T-cell (primary cell): Measurements from ENCODE around the gene CDRT15. TPM values are rescaled to one million over a fixed set of nuclear protein-coding genes. Genes with fewer than 3 reads are reported as not detected.

Experiments
- ATAC-seq, 4 experiments: fragments of 200-7000 bp in 3 of 4; fragments of 150-1000 bp in 1 of 4; cut with Tn5 transposase; replicated peaks in 1 of 4; 1 replicate in 3 of 4; 2 replicates in 1 of 4; pipeline ENCODE4 v1.10.0; 2021; ENCODE audit warnings: moderate library complexity in 3 of 4, mild to moderate bottlenecking in 2 of 4, moderate number of reproducible peaks in 1 of 4
- CTCF ChIA-PET, 2 donors: fragments of 300-600 bp; sonication (Branson Sonifier 250); formaldehyde crosslinking; loops; one replicate each; lab custom pipeline; 2022; ENCODE audit warnings: antibody characterized with exemption in 2 of 2; lab: Charles Lee
- POLR2A ChIA-PET, 2 donors: fragments of 300-600 bp; sonication (Branson Sonifier 250); formaldehyde crosslinking; loops; one replicate each; lab custom pipeline; 2022; ENCODE audit warnings: antibody characterized with exemption in 2 of 2; lab: Charles Lee
- DNase-seq, 35 experiments: peaks; one replicate each; pipeline versions ENCODE4 v3.0.0 to v3.0.0-alpha.2; 2013 to 2023
- H3K27ac ChIP-seq: one replicate; pipeline ENCODE4 v1.5.1; 2013; ENCODE audit warnings: low read length
- H3K27me3 ChIP-seq, 2 experiments: replicated peaks in 1 of 2; 1 replicate in 1 of 2; 2 replicates in 1 of 2; pipeline versions ENCODE4 v1.6.1 to v1.7.0; 2013; ENCODE audit warnings: low read length in 1 of 2, mixed read lengths in 1 of 2; ENCODE audit not compliant: control insufficient read depth in 2 of 2, insufficient read depth in 2 of 2; ENCODE audit errors: extremely low read depth in 1 of 2
- H3K36me3 ChIP-seq, 2 donors: 1 replicate in 1 of 2; 2 replicates in 1 of 2; pipeline versions ENCODE4 v1.6.1 to v1.7.0; 2013; ENCODE audit warnings: low read length in 1 of 2; ENCODE audit not compliant: control insufficient read depth in 2 of 2, insufficient read depth in 1 of 2; ENCODE audit errors: extremely low read depth in 1 of 2
- H3K4me1 ChIP-seq, 2 experiments: 1 replicate in 1 of 2; 2 replicates in 1 of 2; pipeline versions ENCODE4 v1.6.1 to v1.7.0; 2013; ENCODE audit warnings: low read length in 2 of 2, mixed read lengths in 1 of 2; ENCODE audit not compliant: insufficient read depth in 2 of 2, control insufficient read depth in 1 of 2; ENCODE audit errors: extremely low read depth in 1 of 2
- H3K4me3 ChIP-seq, 2 donors: 1 replicate in 1 of 2; 2 replicates in 1 of 2; pipeline versions ENCODE4 v1.5.1 to v1.7.0; 2013; ENCODE audit warnings: mild to moderate bottlenecking in 2 of 2, low read length in 1 of 2, moderate library complexity in 1 of 2; ENCODE audit not compliant: control insufficient read depth in 1 of 2; ENCODE audit errors: extremely low read depth in 1 of 2
- H3K9me3 ChIP-seq: 2 replicates; pipeline ENCODE4 v1.7.0; 2013
- H3K27ac Mint-ChIP-seq, 2 donors: one replicate each; pipeline ENCODE4 v1.8.0; 2020 to 2021; ENCODE audit warnings: mild to moderate bottlenecking in 2 of 2, mixed read lengths in 2 of 2
- H3K27me3 Mint-ChIP-seq, 2 donors: one replicate each; pipeline ENCODE4 v1.8.0; 2021 to 2022; ENCODE audit warnings: mixed read lengths in 2 of 2
- H3K36me3 Mint-ChIP-seq: one replicate; pipeline ENCODE4 v1.8.0; 2021; ENCODE audit warnings: mixed read lengths
- H3K4me1 Mint-ChIP-seq, 3 donors: one replicate each; pipeline ENCODE4 v1.8.0; 2020 to 2022; ENCODE audit warnings: mixed read lengths in 3 of 3, mild to moderate bottlenecking in 1 of 3
- H3K4me3 Mint-ChIP-seq, 3 donors: one replicate each; pipeline ENCODE4 v1.8.0; 2020 to 2022; ENCODE audit warnings: mild to moderate bottlenecking in 3 of 3, mixed read lengths in 3 of 3, moderate library complexity in 3 of 3
- H3K9me3 Mint-ChIP-seq, 3 donors: one replicate each; pipeline ENCODE4 v1.8.0; 2020 to 2022; ENCODE audit warnings: mixed read lengths in 3 of 3
- WGBS: methylation state at CpG from one replicate; pipeline ENCODE4 v1.1.5; 2013; ENCODE audit warnings: missing lambda C conversion rate; ENCODE audit not compliant: insufficient coverage; 5-methylcytosine and 5-hydroxymethylcytosine counted together
- total RNA-seq, 35 experiments: library from RNA in 6 of 35; stranded (reverse) in 6 of 35; fragments of 120-200 nt in 1 of 35; gene quantifications; one replicate each; pipeline versions ENCODE4 v1.2.1 to v1.2.4 and lab custom pipeline; 2013 to 2026

Gene CDRT15
- total RNA-seq, 5 donors from 2014 or later (not counting 1 experiment from before 2014, with no cell fraction given): not detected

DNA sequence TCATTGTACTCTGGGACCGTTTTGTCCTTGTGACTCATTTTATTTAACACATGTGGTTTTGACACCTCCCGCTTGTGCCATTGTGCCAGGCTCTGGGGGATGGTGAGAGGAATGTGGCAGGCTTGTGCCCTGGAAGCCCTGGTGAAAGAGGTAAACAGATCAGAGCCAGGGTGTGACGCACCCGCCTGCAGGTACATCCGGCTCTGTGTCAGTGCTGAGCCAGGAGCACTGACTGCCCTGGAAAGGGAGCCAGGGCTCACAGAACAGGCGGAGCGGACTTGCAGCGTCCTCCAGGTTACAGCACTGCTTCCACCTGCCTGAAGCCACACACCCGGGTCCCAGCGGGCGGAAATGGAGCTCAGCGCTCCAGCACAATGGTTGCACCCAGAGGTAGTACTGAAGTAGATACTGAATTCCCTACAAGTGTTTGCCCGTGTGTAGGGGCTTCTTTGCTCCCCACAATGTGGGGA is 30.6 kb downstream of the CDRT15 start:
- Mint-ChIP-seq H3K4me3 (peak overlapping the region; percentile 51 to 64 (median 58)), H3K36me3 (peaks cover 35% of the 10 kb centered on the region), H3K27me3 (no peaks in the 10 kb centered on the region), H3K4me1 (peaks cover 63 to 69% (median 66%) of the 10 kb centered on the region in 3 donors), H3K27ac (peak overlapping the region; percentile 96), H3K9me3 (no peaks in the 10 kb centered on the region)
- DNase-seq (peak; percentile 38 to 86 (median 66)), ATAC-seq (peak; percentile 42 to 73 (median 68))
- no peaks in the 10 kb centered on the region for H3K9me3 ChIP-seq
- H3K27ac ChIP-seq: peak overlapping the region; percentile 87
- no peaks in the 10 kb centered on the region for H3K27me3 ChIP-seq
- peaks cover 32 to 63% of the 10 kb centered on the region in 2 experiments for H3K4me1 ChIP-seq
- 43% methylated on average over 10 of the region's 13 CpGs for WGBS
- peaks cover 8 to 21% of the 10 kb centered on the region in 2 donors for H3K36me3 ChIP-seq
- H3K4me3 ChIP-seq: no peak overlapping the region
- ChIA-PET CTCF (interaction anchor here in 1 of 2 donors (0.6 kb wide), 1 partner anchor 222 kb away, joined by 4 read pairs; no protein-coding TSS in a partner anchor), POLR2A (no interaction called here)

DNA sequence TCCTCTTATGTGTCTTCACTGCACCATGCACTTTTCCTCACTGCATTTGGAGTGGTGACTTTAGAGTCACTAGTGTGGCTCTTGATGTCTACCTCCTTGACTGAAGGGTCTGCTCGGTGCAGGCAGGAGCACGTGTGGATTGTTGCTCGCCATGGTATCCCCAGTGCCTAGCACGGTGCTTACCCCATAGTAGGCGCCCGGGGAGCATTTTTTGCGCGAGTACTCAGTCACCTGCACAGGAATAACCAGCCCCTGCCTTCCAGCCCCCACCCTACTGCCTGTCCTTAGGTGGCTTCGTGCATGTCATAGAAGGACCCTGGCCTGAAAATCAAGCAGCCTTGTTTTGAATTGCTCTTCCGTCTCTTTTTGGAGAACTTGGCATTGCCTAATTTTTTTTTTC is 31.3 kb downstream of the CDRT15 start:
- Mint-ChIP-seq H3K27ac (peak overlapping the region; percentile 96), H3K9me3 (no peaks in the 10 kb centered on the region), H3K4me1 (peaks cover 66 to 71% (median 70%) of the 10 kb centered on the region in 3 donors), H3K36me3 (peaks cover 29% of the 10 kb centered on the region), H3K27me3 (no peaks in the 10 kb centered on the region), H3K4me3 (peak overlapping the region; percentile 51 to 64 (median 58))
- H3K27ac ChIP-seq: peak overlapping the region; percentile 87
- CTCF ChIA-PET: interaction anchor here in 1 of 2 donors (0.6 kb wide), 1 partner anchor 223 kb away, joined by 4 read pairs; no protein-coding TSS in a partner anchor
- ATAC-seq (no peak), DNase-seq (no peak)
- POLR2A ChIA-PET: no interaction called here
- H3K9me3 ChIP-seq: no peaks in the 10 kb centered on the region
- peaks cover 8 to 21% of the 10 kb centered on the region in 2 donors for H3K36me3 ChIP-seq
- H3K4me1 ChIP-seq: peaks cover 39 to 69% of the 10 kb centered on the region in 2 experiments
- no peak overlapping the region for H3K4me3 ChIP-seq
- WGBS: 91% methylated on average over 7 of the region's 10 CpGs
- H3K27me3 ChIP-seq: no peaks in the 10 kb centered on the region

DNA sequence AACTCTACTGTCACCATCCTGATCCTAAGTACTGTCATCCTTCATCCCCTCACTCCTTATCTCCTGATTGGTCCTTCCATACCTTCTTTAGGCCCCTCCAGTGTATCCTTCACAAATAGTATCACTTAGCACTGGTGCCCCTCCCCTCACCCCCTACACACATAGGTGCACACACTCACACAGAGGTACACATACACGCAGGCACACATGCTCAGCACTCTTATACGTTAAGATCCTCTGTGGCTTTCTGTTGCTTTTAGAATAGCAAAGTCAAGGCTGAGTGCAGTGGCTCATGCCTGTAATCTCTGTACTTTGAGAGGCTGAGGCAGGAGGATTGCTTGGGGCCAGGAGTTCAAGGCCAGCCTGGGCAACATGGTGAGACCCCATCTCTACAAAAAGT is 32.1 kb downstream of the CDRT15 start:
- POLR2A ChIA-PET: no interaction called here

DNA sequence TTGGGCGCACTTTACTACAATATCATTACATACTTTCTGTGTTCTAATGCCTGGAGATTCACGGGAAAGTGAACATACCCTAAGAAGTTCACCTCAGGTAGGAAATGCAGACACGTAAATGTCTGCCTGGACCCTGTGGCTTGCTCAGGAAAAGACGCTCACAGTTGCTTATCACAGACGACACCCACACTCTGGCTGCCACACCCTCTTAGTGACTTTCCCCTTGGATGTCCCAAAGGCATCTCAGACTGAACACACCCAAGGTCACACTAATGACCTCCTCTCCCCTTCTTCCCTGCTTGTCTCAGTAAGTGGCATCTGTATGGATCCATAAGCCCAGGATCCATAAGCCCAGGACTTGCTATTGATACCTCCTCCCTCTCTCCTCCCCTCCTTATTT is 32.6 kb downstream of the CDRT15 start:
- 11% methylated on average over 4 of the region's 5 CpGs for WGBS
- Histone ChIP-seq H3K27me3 (no peaks in the 10 kb centered on the region), H3K4me3 (no peak overlapping the region), H3K36me3 (peaks cover 8 to 16% of the 10 kb centered on the region in 2 donors), H3K27ac (peak overlapping the region; percentile 87), H3K4me1 (peaks cover 52 to 82% of the 10 kb centered on the region in 2 experiments), H3K9me3 (no peaks in the 10 kb centered on the region)
- peak overlapping the region; percentile 84 to 96 for H3K27ac Mint-ChIP-seq
- H3K27me3 Mint-ChIP-seq: no peaks in the 10 kb centered on the region
- DNase-seq (peak in 2 of 35 experiments; percentile 14 to 35), ATAC-seq (no peak)
- no peaks in the 10 kb centered on the region for H3K9me3 Mint-ChIP-seq
- peaks cover 18% of the 10 kb centered on the region for H3K36me3 Mint-ChIP-seq
- ChIA-PET POLR2A (interaction anchor here (0.6 to 1.0 kb wide), 2 partner anchors 86 to 97 kb away, joined by 4 to 5 read pairs; partner anchors contain the start of gene HS3ST3B1 (in 1 of the 2)), CTCF (interaction anchor here (0.6 to 1.4 kb wide), 7 partner anchors 61 to 137 kb away, joined by 3 to 7 read pairs (median 3); partner anchors contain the start of gene HS3ST3B1 (in 1 of the 2))
- H3K4me1 Mint-ChIP-seq: peaks cover 79 to 84% (median 82%) of the 10 kb centered on the region in 3 donors
- H3K4me3 Mint-ChIP-seq: peak overlapping the region in 1 of 3 donors; percentile 58

More for the DNA sequence above, 32.1 kb downstream of the CDRT15 start:
- Histone ChIP-seq H3K4me3 (no peak overlapping the region), H3K27me3 (no peaks in the 10 kb centered on the region), H3K4me1 (peaks cover 47 to 77% of the 10 kb centered on the region in 2 experiments), H3K9me3 (no peaks in the 10 kb centered on the region), H3K36me3 (peaks cover 8 to 18% of the 10 kb centered on the region in 2 donors), H3K27ac (peak overlapping the region; percentile 87)
- H3K36me3 Mint-ChIP-seq: peaks cover 23% of the 10 kb centered on the region
- no peaks in the 10 kb centered on the region for H3K27me3 Mint-ChIP-seq
- ATAC-seq: no peak
- WGBS: no CpG with 5 or more reads among the region's 2 CpGs
- no peaks in the 10 kb centered on the region for H3K9me3 Mint-ChIP-seq
- DNase-seq: no peak
- peak overlapping the region in 1 of 3 donors; percentile 58 for H3K4me3 Mint-ChIP-seq
- H3K4me1 Mint-ChIP-seq: peaks cover 75 to 79% (median 78%) of the 10 kb centered on the region in 3 donors
- peak overlapping the region; percentile 84 to 96 for H3K27ac Mint-ChIP-seq
- CTCF ChIA-PET: no interaction called here

DNA sequence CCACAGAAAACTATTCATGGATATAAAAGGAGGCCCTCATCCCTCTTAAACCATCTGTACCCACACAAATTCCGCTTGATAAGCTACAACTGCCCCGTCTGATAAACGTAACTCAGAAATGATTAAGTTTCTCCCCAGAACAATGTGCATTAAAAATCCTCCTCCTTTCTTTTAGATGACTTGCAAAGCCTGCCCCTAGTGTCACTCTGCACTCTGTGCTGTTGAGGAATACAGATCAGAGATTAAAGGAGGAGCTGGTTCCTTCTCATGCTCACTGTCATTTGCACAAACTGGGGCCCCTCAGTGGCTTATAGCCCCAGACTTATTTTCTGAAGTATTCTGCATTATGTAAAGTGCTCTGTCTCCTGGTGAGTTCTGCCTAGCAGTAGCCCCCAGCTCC is 33.3 kb downstream of the CDRT15 start:
- Mint-ChIP-seq H3K27ac (peak overlapping the region; percentile 84 to 96), H3K27me3 (no peaks in the 10 kb centered on the region), H3K4me3 (peak overlapping the region in 1 of 3 donors; percentile 58), H3K4me1 (peaks cover 86 to 90% (median 87%) of the 10 kb centered on the region in 3 donors), H3K36me3 (peaks cover 11% of the 10 kb centered on the region), H3K9me3 (no peaks in the 10 kb centered on the region)
- Histone ChIP-seq H3K4me1 (peaks cover 59 to 84% of the 10 kb centered on the region in 2 experiments), H3K27me3 (no peaks in the 10 kb centered on the region), H3K36me3 (peaks cover 5 to 14% of the 10 kb centered on the region in 2 donors), H3K9me3 (no peaks in the 10 kb centered on the region), H3K27ac (peak overlapping the region; percentile 87), H3K4me3 (no peak overlapping the region)
- no CpG with 5 or more reads among the region's 3 CpGs for WGBS
- POLR2A ChIA-PET: interaction anchor here (0.6 to 1.0 kb wide), 2 partner anchors 85 to 98 kb away, joined by 4 to 5 read pairs; partner anchors contain the start of gene HS3ST3B1 (in 1 of the 2)
- peak; percentile 15 to 49 (median 24) for ATAC-seq
- CTCF ChIA-PET: interaction anchor here (0.5 to 1.4 kb wide), 12 partner anchors 60 to 314 kb away, joined by 3 to 8 read pairs (median 3); partner anchors contain the start of gene HS3ST3B1 (in 1 of the 2)
- DNase-seq: peak in 32 of 35 experiments; percentile 17 to 70 (median 45)

DNA sequence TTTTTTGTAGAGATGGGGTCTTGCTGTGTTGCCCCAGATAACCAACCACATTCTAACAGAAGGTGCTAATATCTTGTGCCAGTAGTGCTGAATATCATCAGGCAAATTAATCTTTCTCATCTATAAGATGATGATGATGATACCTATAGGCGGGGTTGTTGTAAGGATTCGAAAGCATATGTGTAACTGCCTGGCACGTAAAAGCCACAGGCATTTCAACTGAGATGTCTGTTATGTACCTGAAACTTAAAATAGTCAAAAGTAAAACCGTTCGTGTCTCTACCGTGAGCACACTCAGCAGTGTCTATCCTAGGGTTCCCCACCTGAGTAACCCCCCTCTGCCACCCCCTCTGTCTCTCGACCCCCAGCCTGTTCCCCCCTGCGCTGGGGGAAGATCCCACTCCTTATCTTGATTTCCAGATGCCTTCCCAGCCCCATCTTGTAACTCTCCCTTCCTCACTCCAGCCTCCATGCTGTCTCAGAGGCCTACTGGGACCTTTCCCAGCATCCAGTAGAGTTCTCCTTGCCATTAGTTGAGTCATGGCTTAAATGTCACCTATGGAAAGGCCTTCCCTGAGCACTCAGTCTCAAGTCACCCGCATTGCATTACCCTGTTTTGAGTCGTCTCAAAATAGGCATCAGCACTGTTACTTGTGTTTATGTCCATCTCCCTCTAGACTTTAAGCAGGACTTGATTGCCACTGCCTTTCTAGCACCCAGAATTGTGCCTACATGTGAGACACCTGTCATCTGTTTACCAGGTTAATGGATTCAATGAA is 34.1 kb downstream of the CDRT15 start:
- H3K4me1 Mint-ChIP-seq: peaks cover 93 to 97% (median 93%) of the 10 kb centered on the region in 3 donors
- ChIA-PET POLR2A (interaction anchor here in 1 of 2 donors (1.0 kb wide), 1 partner anchor 99 kb away, joined by 5 read pairs; the partner anchor contains the start of gene HS3ST3B1), CTCF (interaction anchor here (0.6 to 1.4 kb wide), 7 partner anchors 63 to 136 kb away, joined by 3 to 7 read pairs (median 3); partner anchors contain the start of gene HS3ST3B1 (in 1 of the 2))
- Histone ChIP-seq H3K4me3 (no peak overlapping the region), H3K27me3 (no peaks in the 10 kb centered on the region), H3K27ac (peak overlapping the region; percentile 87), H3K9me3 (no peaks in the 10 kb centered on the region), H3K36me3 (peaks cover 4 to 8% of the 10 kb centered on the region in 2 donors), H3K4me1 (peaks cover 67 to 92% of the 10 kb centered on the region in 2 experiments)
- H3K36me3 Mint-ChIP-seq: peaks cover 6% of the 10 kb centered on the region
- H3K27me3 Mint-ChIP-seq: no peaks in the 10 kb centered on the region
- H3K4me3 Mint-ChIP-seq: peak overlapping the region; percentile 50 to 66 (median 58)
- WGBS: 69% methylated on average over 3 of the region's 10 CpGs
- no peaks in the 10 kb centered on the region for H3K9me3 Mint-ChIP-seq
- H3K27ac Mint-ChIP-seq: peak overlapping the region; percentile 97
- ATAC-seq: no peak
- peak in 1 of 35 experiments; percentile 34 for DNase-seq
